OCI-LY7 (cell line): Measurements from ENCODE around the gene WWOX. TPM values are rescaled to one million over a fixed set of nuclear protein-coding genes. Genes with fewer than 3 reads are reported as not detected.

ENCODE experiments used
- BruUV-seq: library from RNA; stranded (reverse); fragments of 400-500 nt; replicated peaks from 2 replicates; lab custom pipeline; 2021; lab: Mats Ljungman, UMichigan
- CTCF ChIA-PET: fragments of 300-600 bp; sonication (Branson Sonifier 250); formaldehyde crosslinking; loops from one replicate; lab custom pipeline; 2022; ENCODE audit warnings: antibody characterized with exemption; ENCODE audit not compliant: unreplicated experiment; lab: Charles Lee
- POLR2A ChIA-PET: fragments of 300-600 bp; sonication (Branson Sonifier 250); formaldehyde crosslinking; loops from one replicate; lab custom pipeline; 2022; ENCODE audit warnings: antibody characterized with exemption; lab: Charles Lee
- DNase-seq: peaks from one replicate; pipeline ENCODE4 v3.0.0-alpha.2; 2015; ENCODE audit warnings: low spot score
- H2AFZ ChIP-seq: fragments of 200-600 bp; sonication (generic), shearing (Covaris generic); 2 replicates; pipeline ENCODE4 v1.6.1; 2014; ENCODE audit warnings: mild to moderate bottlenecking, antibody characterized with exemption, low read length, moderate library complexity
- H3K27ac ChIP-seq: fragments of 200-600 bp; sonication (generic); 2 replicates; pipeline ENCODE4 v1.5.1; 2014; ENCODE audit warnings: mixed run types, low read depth, mild to moderate bottlenecking, moderate library complexity, low read length, inconsistent platforms; ENCODE audit not compliant: poor library complexity, severe bottlenecking
- H3K36me3 ChIP-seq: fragments of 200-600 bp; sonication (generic); 2 replicates; pipeline ENCODE4 v1.6.1; 2014; ENCODE audit warnings: mild to moderate bottlenecking, antibody characterized with exemption, low read length, moderate library complexity, mixed read lengths; ENCODE audit not compliant: insufficient read depth
- H3K4me1 ChIP-seq: fragments of 200-600 bp; sonication (generic); 2 replicates; pipeline ENCODE4 v1.5.1; 2014; ENCODE audit warnings: mild to moderate bottlenecking, low read length; ENCODE audit not compliant: insufficient read depth, poor library complexity, severe bottlenecking
- H3K4me2 ChIP-seq: fragments of 200-600 bp; sonication (generic); 2 replicates; pipeline ENCODE4 v1.6.1; 2014; ENCODE audit warnings: mild to moderate bottlenecking, low read length
- H3K4me3 ChIP-seq: fragments of 200-600 bp; sonication (generic); 2 replicates; pipeline ENCODE4 v1.5.1; 2014; ENCODE audit warnings: mild to moderate bottlenecking, low read depth, low read length; ENCODE audit not compliant: poor library complexity, severe bottlenecking
- H3K79me2 ChIP-seq: fragments of 200-600 bp; sonication (generic); 2 replicates; pipeline ENCODE4 v1.6.1; 2016; ENCODE audit warnings: low read depth, mild to moderate bottlenecking, low read length, moderate library complexity, mixed read lengths; ENCODE audit not compliant: insufficient read depth
- H3K9me2 ChIP-seq: fragments of 200-600 bp; sonication (generic); 2 replicates; pipeline ENCODE4 v1.6.1; 2016; ENCODE audit warnings: mild to moderate bottlenecking, low read length, mixed read lengths; ENCODE audit not compliant: insufficient read depth
- H3K9me3 ChIP-seq: fragments of 200-600 bp; sonication (generic); 2 replicates; pipeline ENCODE4 v1.6.1; 2014; ENCODE audit warnings: mild to moderate bottlenecking, mixed run types, low read length, mixed read lengths
- H4K20me1 ChIP-seq: fragments of 200-600 bp; sonication (generic); 2 replicates; pipeline ENCODE4 v1.6.1; 2014; ENCODE audit warnings: mild to moderate bottlenecking, antibody characterized with exemption, low read length, moderate library complexity, mixed read lengths; ENCODE audit not compliant: insufficient read depth
- EZH2phosphoT487 ChIP-seq: fragments of 200-600 bp; sonication (generic); IDR thresholded peaks from 2 replicates; pipeline ENCODE4 v1.6.1; 2018; ENCODE audit warnings: low read depth, borderline replicate concordance, mild to moderate bottlenecking, mixed run types, antibody characterized with exemption, low read length, moderate library complexity, mixed read lengths
- intact Hi-C: fragments of 100-400 bp; cut with micrococcal nuclease; formaldehyde crosslinking; loops from one replicate; pipeline ENCODE4 v1.10.0; 2022; ENCODE audit not compliant: unreplicated experiment
- total RNA-seq, 2 experiments: library from RNA; depleted of rRNA in 1 of 2; stranded (reverse); fragments of >200 nt in 1 of 2; shearing (Covaris generic) in 1 of 2; gene quantifications; 2 replicates each; pipeline ENCODE4 v1.2.3, GENCODE V29; 2014 to 2022
- TF ChIP-seq, protein P1 (sequence below): fragments of 200-600 bp; sonication (generic); conservative IDR thresholded peaks from 2 replicates; pipeline ENCODE4 v1.5.1; 2014; ENCODE audit warnings: mild to moderate bottlenecking, antibody characterized with exemption, low read length, moderate library complexity, mixed read lengths

The WWOX gene
- total RNA-seq, 2 experiments from 2014 or later: 40.2 to 47.6 TPM

DNA sequence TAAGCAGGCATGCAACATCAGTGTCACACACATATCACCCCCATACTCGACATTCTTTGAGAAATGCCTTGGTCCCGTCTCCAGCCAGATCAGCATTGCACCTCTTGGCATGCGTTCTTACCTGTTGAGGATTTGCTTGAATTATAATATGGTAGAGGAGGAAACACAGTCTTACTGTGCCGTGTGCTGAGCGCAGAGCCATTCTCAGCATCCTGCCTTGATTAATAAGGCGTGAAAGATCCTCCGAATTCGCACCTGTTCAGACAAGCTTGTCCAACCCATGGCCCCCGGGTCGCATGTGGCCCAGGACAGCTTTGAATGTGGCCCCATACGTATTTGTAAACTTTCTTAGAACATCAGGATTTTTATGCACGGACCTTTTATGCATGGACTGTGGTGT, 408.1 kb downstream of the WWOX start:
- intact Hi-C loops: loop anchor here (10.0 kb wide), 1 partner anchor 383 kb away; no protein-coding TSS in a partner anchor
- Histone ChIP-seq H4K20me1 (no peaks in the 10 kb centered on the region), H3K36me3 (no peaks in the 10 kb centered on the region), H3K9me3 (no peaks in the 10 kb centered on the region), H3K4me3 (no peak overlapping the region), H3K79me2 (no peaks in the 10 kb centered on the region), H3K27ac (no peak overlapping the region), H3K4me1 (no peaks in the 10 kb centered on the region), H3K9me2 (no peaks in the 10 kb centered on the region), H3K4me2 (no peak overlapping the region), H2AFZ (no peak overlapping the region)
- no TSS peak for BruUV-seq
- TF ChIP-seq EZH2phosphoT487: no peak
- TF ChIP-seq, protein P1, sequence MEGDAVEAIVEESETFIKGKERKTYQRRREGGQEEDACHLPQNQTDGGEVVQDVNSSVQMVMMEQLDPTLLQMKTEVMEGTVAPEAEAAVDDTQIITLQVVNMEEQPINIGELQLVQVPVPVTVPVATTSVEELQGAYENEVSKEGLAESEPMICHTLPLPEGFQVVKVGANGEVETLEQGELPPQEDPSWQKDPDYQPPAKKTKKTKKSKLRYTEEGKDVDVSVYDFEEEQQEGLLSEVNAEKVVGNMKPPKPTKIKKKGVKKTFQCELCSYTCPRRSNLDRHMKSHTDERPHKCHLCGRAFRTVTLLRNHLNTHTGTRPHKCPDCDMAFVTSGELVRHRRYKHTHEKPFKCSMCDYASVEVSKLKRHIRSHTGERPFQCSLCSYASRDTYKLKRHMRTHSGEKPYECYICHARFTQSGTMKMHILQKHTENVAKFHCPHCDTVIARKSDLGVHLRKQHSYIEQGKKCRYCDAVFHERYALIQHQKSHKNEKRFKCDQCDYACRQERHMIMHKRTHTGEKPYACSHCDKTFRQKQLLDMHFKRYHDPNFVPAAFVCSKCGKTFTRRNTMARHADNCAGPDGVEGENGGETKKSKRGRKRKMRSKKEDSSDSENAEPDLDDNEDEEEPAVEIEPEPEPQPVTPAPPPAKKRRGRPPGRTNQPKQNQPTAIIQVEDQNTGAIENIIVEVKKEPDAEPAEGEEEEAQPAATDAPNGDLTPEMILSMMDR: no peak
- DNase-seq: no peak
- ChIA-PET CTCF (interaction anchor here (0.8 kb wide), 1 partner anchor 15 kb away, joined by 3 read pairs; no protein-coding TSS in a partner anchor), POLR2A (interaction anchor here (0.6 kb wide), 1 partner anchor 17 kb away, joined by 4 read pairs; no protein-coding TSS in a partner anchor)

DNA sequence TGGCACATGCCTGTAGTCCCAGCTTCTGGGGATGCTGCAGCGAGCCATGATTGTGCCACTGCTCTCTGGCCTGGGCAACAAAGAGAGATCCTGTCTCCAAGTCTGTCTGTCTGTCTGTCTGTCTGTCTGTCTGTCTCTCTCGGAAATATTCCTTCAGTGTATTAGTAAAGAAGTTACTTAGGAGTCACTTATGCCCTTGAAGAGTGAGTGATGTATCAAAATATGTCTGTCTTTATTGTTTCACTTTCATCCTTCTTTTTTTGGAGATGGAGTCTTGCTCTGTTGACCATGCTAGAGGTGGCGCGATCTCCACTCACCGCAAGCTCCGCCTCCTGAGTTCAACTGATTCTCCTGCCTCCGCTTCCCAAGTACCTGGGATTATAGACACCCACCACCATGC, 410.5 kb downstream of the WWOX start:
- H3K9me3 ChIP-seq: no peaks in the 10 kb centered on the region
- H3K4me2 ChIP-seq: no peak overlapping the region
- CTCF ChIA-PET: no interaction called here
- intact Hi-C loops: loop anchor here (10.0 kb wide), 1 partner anchor 385 kb away; no protein-coding TSS in a partner anchor
- no peak overlapping the region for H2AFZ ChIP-seq
- no peak overlapping the region for H3K27ac ChIP-seq
- no peaks in the 10 kb centered on the region for H3K36me3 ChIP-seq
- H3K9me2 ChIP-seq: no peaks in the 10 kb centered on the region
- H3K79me2 ChIP-seq: no peaks in the 10 kb centered on the region
- DNase-seq: no peak
- no peak for TF ChIP-seq EZH2phosphoT487
- TF ChIP-seq, protein P1: no peak
- POLR2A ChIA-PET: no interaction called here
- no peak overlapping the region for H3K4me3 ChIP-seq
- no peaks in the 10 kb centered on the region for H3K4me1 ChIP-seq
- H4K20me1 ChIP-seq: no peaks in the 10 kb centered on the region
- no TSS peak for BruUV-seq

DNA sequence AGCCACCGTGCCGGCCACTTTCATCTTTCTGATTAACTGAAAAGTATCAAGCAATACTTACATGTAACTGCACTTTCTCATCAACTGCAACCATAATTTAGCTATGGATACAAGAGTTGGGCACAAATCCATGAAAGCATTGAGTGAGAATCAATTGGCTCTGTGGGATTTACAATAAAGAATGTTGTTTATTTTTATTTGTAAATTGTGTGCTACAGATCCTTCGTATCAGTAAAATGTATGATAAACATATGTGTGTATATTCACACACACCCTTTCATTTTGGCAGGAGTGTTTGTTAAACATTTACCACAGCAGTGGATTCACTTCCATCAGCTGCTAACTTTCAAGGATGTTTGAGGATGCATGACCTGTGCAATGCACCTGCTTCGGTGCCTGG, 411.0 kb downstream of the WWOX start:
- DNase-seq: no peak
- CTCF ChIA-PET: no interaction called here
- no TSS peak for BruUV-seq

More for the DNA sequence above, 411.0 kb downstream of the WWOX start:
- Histone ChIP-seq H3K9me3 (no peaks in the 10 kb centered on the region), H3K4me1 (no peaks in the 10 kb centered on the region), H3K79me2 (no peaks in the 10 kb centered on the region), H3K4me2 (no peak overlapping the region), H3K36me3 (no peaks in the 10 kb centered on the region), H3K27ac (no peak overlapping the region), H3K4me3 (no peak overlapping the region), H4K20me1 (no peaks in the 10 kb centered on the region), H2AFZ (no peak overlapping the region), H3K9me2 (no peaks in the 10 kb centered on the region)
- POLR2A ChIA-PET: no interaction called here
- intact Hi-C loops: no loop called here
- TF ChIP-seq EZH2phosphoT487: no peak
- TF ChIP-seq, protein P1: no peak
